SIG-M5 treated with dmso at 0.1 percent for 504 hours (cell line): ENCODE results near the gene CAMK2N1.
"Not testable (repeated sequence)": the region's sequence is repeated elsewhere in the genome, so short reads cannot be mapped to it uniquely, and the experiment has no call there.

Experiments
- DNase-seq: peaks from one replicate; lab custom pipeline; 2025; ENCODE audit not compliant: unreplicated experiment; lab: John Stamatoyannopoulos, UW

The CAMK2N1 gene

GRCh38 chr1:20496725-20497383, 10.8 kb upstream of the CAMK2N1 start:
- not testable (repeated sequence) for DNase-seq

GRCh38 chr1:20496241-20496661, 10.2 kb upstream of the CAMK2N1 start:
- DNase-seq: no peak

- no peak for DNase-seq
Measured at GRCh38 chr1:20495661-20496060, 9.7 kb upstream of the CAMK2N1 start.

- no peak for DNase-seq
Measured at GRCh38 chr1:20494609-20495311, 8.8 kb upstream of the CAMK2N1 start.

GRCh38 chr1:20493839-20494608, 8.0 kb upstream of the CAMK2N1 start:
- DNase-seq: peak; percentile 82

- DNase-seq: peak; percentile 8
Measured at GRCh38 chr1:20493309-20493708, 7.3 kb upstream of the CAMK2N1 start.

GRCh38 chr1:20492751-20493150, 6.7 kb upstream of the CAMK2N1 start:
- no peak for DNase-seq

GRCh38 chr1:20491866-20492265, 5.9 kb upstream of the CAMK2N1 start:
- DNase-seq: no peak

- DNase-seq: no peak
Measured at GRCh38 chr1:20491178-20491577, 5.2 kb upstream of the CAMK2N1 start.

GRCh38 chr1:20487236-20487590, 1.2 kb upstream of the CAMK2N1 start:
- DNase-seq: no peak

- DNase-seq: no peak
Measured at GRCh38 chr1:20486457-20487235, 636 bp upstream of the CAMK2N1 start.

- no peak for DNase-seq
Measured at GRCh38 chr1:20484519-20485462, 1.2 kb downstream of the CAMK2N1 start.

GRCh38 chr1:20483833-20484518, 2.0 kb downstream of the CAMK2N1 start:
- no peak for DNase-seq

GRCh38 chr1:20483098-20483832, 2.7 kb downstream of the CAMK2N1 start:
- DNase-seq: no peak

- DNase-seq: no peak
Measured at GRCh38 chr1:20481643-20482498, 4.1 kb downstream of the CAMK2N1 start.

- DNase-seq: no peak
Measured at GRCh38 chr1:20480951-20481617, 4.9 kb downstream of the CAMK2N1 start.

GRCh38 chr1:20480243-20480944, 5.6 kb downstream of the CAMK2N1 start:
- no peak for DNase-seq
